ENCODE data around the gene BDKRB2.

BDKRB2 gene

GRCh38 chr14:96250485-96250884, 45.8 kb downstream of the BDKRB2 start:
- in situ Hi-C loops (cut with HindIII; ENCODE audit: low sequenced_read_pairs), result no loop called here
- DNase-seq (ENCODE audit: low read depth), result no peak
- no peak for TF ChIP-seq CTCF (IDR thresholded peaks at IDR 0.05; ENCODE audit: low read depth, low read length, missing control alignments)
- H3K4me3 ChIP-seq (ENCODE audit: low read depth, low read length), result no peak overlapping the region

- in situ Hi-C loops (cut with HindIII; ENCODE audit: low sequenced_read_pairs), result no loop called here
- no peak overlapping the region for H3K4me3 ChIP-seq (ENCODE audit: low read depth, low read length)
- DNase-seq (ENCODE audit: low read depth), result no peak
- no peak for TF ChIP-seq CTCF (IDR thresholded peaks at IDR 0.05; ENCODE audit: low read depth, low read length, missing control alignments)
These were observed 47.1 kb downstream of the BDKRB2 start for GRCh38 chr14:96251656-96252155.

- DNase-seq (ENCODE audit: low read depth), result no peak
- no peak for TF ChIP-seq CTCF (IDR thresholded peaks at IDR 0.05; ENCODE audit: low read depth, low read length, missing control alignments)
- in situ Hi-C loops (cut with HindIII; ENCODE audit: low sequenced_read_pairs), result no loop called here
- H3K4me3 ChIP-seq (ENCODE audit: low read depth, low read length), result no peak overlapping the region
These were observed 47.8 kb downstream of the BDKRB2 start for GRCh38 chr14:96252323-96252998.

- no peak for TF ChIP-seq CTCF (IDR thresholded peaks at IDR 0.05; ENCODE audit: low read depth, low read length, missing control alignments)
- in situ Hi-C loops (cut with HindIII; ENCODE audit: low sequenced_read_pairs), result no loop called here
- peak; percentile 68 for DNase-seq (ENCODE audit: low read depth)
- H3K4me3 ChIP-seq (ENCODE audit: low read depth, low read length), result no peak overlapping the region
These were observed 48.4 kb downstream of the BDKRB2 start for GRCh38 chr14:96252999-96253539.

GRCh38 chr14:96254687-96255086, 50.0 kb downstream of the BDKRB2 start:
- no peak overlapping the region for H3K4me3 ChIP-seq (ENCODE audit: low read depth, low read length)
- in situ Hi-C loops (cut with HindIII; ENCODE audit: low sequenced_read_pairs), result no loop called here
- TF ChIP-seq CTCF (IDR thresholded peaks at IDR 0.05; ENCODE audit: low read depth, low read length, missing control alignments), result no peak
- no peak for DNase-seq (ENCODE audit: low read depth)

DNA sequence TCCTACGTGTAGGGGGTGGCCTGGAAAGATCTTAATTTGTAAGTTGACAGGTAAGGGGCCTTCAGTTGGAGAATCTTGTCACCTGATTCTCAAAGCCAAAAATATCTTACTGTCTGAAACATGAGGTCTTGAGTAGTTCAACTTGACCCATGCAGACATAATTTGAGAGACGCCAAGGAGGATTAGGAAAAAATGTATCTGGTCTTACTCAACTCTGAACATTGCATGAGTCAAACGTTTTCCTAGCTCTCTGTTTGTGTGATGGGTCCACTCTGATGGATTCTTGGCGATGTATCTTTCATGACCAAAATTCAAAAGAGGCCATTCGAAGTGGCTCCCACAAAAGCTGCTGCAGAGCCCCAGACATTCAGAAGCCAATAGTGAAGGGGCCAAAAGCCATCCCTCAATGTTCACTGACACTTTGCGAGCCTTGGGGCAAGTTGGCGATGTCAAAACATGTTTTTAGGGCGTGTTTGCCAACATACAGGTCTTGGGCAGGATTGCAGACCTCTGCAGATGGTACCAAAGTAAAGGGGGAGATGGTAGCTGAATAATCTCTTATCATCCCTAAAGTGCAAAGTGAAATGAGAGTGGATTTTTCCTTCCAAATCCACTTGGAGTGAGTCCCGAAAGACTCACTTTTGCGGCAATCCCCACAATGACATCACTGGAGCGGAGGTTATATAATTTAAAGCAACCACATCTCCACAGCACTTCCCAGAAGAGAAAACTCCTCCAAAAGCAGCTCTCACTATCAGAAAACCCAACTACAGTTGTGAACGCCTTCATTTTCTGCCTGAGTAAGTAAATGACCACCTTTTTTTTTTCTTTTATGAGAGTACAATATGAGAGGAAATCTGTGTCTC, 51.1 kb downstream of the BDKRB2 start, which contains the start of gene BDKRB1:
TSS of gene BDKRB1 (plus strand) at position 710 of the 866 bp plus-strand sequence. CDS start 7,473 bp downstream, outside the sequence.
- DNase-seq (ENCODE audit: low read depth), result no peak
- in situ Hi-C loops (cut with HindIII; ENCODE audit: low sequenced_read_pairs), result no loop called here
- TF ChIP-seq CTCF (IDR thresholded peaks at IDR 0.05; ENCODE audit: low read depth, low read length, missing control alignments), result no peak
- H3K4me3 ChIP-seq (ENCODE audit: low read depth, low read length), result no peak within 1 kb of the TSS

Measured in astrocyte of the cerebellum (primary cell).